GM10248 (cell line): ENCODE data around the gene ARHGAP15.

ENCODE experiments used
- CTCF ChIA-PET: fragments of 300-600 bp; sonication (Branson Sonifier 250); formaldehyde crosslinking; extraction: SDS; loops from one replicate; lab custom pipeline; 2021; ENCODE audit warnings: antibody characterized with exemption; lab: Yijun Ruan, JAX
- POLR2A ChIA-PET: fragments of 350-650 bp; sonication (Branson Sonifier 250); formaldehyde crosslinking; extraction: SDS; loops from one replicate; lab custom pipeline; 2020; ENCODE audit warnings: antibody characterized with exemption; lab: Yijun Ruan, JAX
- DNase-seq: peaks from one replicate; pipeline ENCODE4 v3.0.0; 2012; ENCODE audit errors: extremely low spot score
- TF ChIP-seq, protein P1 (sequence below): IDR thresholded peaks from 2 replicates; pipeline ENCODE4 v1.5.1; 2012; ENCODE audit warnings: mild to moderate bottlenecking, low read depth; ENCODE audit errors: extremely low read depth, missing control alignments, control extremely low read depth

ARHGAP15 gene

DNA sequence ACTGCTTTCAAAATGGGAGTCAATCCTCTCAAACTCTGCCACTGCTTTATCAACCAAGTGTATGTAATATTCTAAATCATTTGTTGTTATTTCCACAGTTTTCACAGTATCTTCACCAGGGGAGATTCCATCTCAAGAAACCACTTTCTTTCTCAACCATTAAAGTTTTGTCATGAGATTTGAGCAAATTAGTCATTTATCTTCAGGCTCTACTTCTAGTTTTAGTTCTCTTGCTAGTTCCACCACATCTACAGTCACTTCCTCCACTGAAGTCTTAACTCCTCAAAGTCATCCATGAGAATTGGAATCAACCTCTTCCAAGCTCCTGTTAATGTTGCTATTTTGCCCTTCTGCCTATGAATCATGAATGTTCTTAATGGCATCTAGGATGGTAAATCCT lies 545.8 kb downstream of the ARHGAP15 start:
- ChIA-PET POLR2A (no interaction called here), CTCF (interaction anchor here (1.2 to 1.7 kb wide), 2 partner anchors 10 to 12 kb away, joined by 3 to 6 read pairs; no protein-coding TSS in a partner anchor)
- DNase-seq, result no peak
- TF ChIP-seq, protein P1, sequence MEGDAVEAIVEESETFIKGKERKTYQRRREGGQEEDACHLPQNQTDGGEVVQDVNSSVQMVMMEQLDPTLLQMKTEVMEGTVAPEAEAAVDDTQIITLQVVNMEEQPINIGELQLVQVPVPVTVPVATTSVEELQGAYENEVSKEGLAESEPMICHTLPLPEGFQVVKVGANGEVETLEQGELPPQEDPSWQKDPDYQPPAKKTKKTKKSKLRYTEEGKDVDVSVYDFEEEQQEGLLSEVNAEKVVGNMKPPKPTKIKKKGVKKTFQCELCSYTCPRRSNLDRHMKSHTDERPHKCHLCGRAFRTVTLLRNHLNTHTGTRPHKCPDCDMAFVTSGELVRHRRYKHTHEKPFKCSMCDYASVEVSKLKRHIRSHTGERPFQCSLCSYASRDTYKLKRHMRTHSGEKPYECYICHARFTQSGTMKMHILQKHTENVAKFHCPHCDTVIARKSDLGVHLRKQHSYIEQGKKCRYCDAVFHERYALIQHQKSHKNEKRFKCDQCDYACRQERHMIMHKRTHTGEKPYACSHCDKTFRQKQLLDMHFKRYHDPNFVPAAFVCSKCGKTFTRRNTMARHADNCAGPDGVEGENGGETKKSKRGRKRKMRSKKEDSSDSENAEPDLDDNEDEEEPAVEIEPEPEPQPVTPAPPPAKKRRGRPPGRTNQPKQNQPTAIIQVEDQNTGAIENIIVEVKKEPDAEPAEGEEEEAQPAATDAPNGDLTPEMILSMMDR, result no peak

DNA sequence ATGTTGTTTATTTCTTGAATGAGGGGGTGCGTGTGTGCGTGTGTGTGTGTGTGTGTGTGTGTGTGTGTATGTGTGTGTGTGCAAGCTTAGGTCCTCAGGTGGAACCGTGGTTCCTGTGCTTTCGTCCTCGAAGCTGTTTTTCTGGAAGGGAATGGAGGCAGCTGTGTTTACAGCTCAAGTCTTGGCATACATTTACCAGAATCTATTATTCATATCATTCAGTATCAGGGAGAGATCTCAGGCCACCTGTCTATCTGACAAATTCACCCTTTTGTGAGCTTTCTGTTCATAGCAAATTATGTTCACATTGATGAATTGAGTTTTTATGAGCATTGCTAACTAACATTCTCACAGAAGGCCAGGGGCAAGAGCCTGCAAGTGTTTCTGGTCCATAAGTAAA lies 550.4 kb downstream of the ARHGAP15 start:
- CTCF ChIA-PET, result interaction anchor here (0.9 to 1.5 kb wide), 4 partner anchors 9 to 79 kb away, joined by 3 to 7 read pairs (median 4); no protein-coding TSS in a partner anchor
- POLR2A ChIA-PET, result no interaction called here
- TF ChIP-seq, protein P1, result no peak
- no peak for DNase-seq

DNA sequence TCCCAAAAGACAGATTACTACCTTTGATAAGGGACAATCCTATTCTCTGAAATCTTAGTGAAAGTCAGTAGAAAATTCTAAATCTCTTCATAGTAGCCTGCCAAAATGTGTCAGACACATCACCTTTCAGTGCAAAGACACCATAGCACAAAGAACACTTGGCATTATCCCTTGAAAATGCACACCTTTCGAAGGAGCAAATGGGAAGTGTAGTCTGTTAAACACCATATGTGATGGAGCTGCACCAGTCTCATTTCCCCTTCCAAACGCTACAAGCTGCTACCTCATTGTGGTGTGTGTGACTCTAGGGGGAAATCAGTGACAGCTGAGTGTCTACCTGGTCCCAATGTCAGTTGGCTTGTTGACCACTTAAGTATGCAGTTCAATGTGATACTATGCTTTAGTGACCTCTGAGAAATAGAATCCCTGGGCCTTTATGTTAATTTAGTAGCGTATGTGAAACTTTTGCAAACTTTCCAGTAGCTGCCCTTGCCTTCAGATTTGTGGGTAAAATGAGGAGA lies 551.7 kb downstream of the ARHGAP15 start:
- CTCF ChIA-PET, result interaction anchor here (1.3 kb wide), 1 partner anchor 12 kb away, joined by 3 read pairs; no protein-coding TSS in a partner anchor
- POLR2A ChIA-PET, result no interaction called here
- TF ChIP-seq, protein P1, result no peak
- no peak for DNase-seq

DNA sequence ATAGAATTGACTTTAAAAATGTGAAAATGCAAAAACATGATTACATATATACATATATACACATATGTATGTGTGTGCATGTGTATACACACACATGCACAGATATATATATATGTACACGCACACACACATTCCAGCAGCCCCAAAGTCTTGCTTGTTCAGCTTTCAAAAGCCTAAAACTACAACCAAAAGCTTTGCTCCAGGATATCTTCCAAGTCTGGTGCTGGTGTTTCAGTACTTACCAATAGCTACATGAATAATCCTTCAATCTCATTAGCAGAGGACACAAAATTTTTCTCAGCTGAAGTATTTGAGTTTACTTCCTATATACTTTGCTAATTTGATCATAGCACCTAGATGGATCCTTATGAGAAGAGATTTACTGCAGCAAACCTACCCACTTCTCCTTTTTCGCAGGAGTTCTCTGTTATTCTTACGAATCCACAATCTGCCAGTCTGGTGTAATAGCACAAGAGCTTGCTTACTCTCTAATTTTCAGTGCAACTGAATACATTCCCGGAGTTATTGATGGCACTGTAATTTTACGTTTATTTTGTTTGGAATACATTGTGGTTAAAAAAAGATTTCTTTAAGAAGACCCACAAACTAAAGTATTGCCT lies 553.3 kb downstream of the ARHGAP15 start:
- no peak for DNase-seq
- ChIA-PET POLR2A (no interaction called here), CTCF (interaction anchor here (0.9 kb wide), 1 partner anchor 61 kb away, joined by 3 read pairs; no protein-coding TSS in a partner anchor)
- TF ChIP-seq, protein P1, result no peak

DNA sequence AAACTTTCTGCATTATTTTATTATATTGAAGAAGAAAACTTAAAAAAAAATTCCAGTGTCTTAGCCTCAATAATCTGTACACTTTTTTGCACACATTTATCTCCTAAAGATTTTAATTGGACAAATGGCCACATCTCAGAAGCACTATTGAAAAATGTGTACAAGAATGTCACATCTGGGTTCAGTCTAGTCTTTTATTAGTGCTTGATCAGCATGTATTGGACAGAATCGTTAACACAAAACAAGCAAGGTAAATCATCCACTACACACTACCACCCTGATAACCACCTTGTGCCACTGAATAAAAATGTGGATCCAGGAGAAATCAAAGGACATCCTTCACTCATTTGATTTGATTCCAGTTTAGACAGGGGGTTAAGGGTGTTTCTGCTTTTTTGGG lies 554.8 kb downstream of the ARHGAP15 start:
- no peak for DNase-seq
- TF ChIP-seq, protein P1, result no peak
- ChIA-PET POLR2A (no interaction called here), CTCF (interaction anchor here (1.2 kb wide), 1 partner anchor 18 kb away, joined by 3 read pairs; no protein-coding TSS in a partner anchor)

DNA sequence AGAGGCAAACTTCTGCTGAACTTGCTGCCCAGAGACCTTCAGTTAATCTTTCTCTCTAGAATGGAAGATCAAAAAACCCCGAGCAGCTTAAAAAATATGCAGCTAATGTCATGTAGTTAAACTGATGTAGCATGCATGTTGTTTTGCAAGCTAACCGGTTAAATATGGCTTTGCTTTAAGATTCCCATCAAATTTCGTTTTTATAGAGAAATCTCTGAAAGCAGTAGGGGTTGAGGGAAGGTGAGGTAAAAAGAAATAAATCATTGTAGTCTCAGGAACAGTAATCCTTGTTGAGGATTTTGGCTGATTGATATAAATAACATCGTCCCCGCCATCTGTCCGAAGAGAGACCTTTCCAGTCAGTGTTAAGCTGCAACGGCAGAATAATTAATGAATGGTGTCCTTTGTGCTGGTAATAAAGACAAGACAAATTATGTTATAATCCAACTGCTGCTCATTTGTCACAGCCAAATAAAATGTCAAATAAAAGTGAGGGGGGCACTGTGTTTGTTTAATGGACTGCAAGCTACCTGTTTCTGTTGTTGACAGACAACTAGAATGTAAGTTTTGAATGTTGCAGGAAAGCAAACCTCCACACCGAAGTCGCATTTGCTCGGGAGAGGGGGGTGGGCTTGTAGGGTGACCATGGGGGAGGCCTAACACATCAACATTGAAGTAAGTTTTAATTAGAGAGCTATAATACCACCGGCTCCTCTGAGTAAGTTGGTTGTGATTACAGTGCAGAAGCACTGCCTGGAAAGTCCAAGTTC lies 555.5 kb downstream of the ARHGAP15 start:
- TF ChIP-seq, protein P1, result no peak
- CTCF ChIA-PET, result interaction anchor here (0.8 to 1.8 kb wide), 5 partner anchors 9 to 68 kb away, joined by 3 to 6 read pairs (median 3); no protein-coding TSS in a partner anchor
- POLR2A ChIA-PET, result no interaction called here
- DNase-seq, result no peak
